Activated B cell treated with CpG ODN at 0.5 μM for 24 hours (primary cell): ENCODE results near the gene TAAR2. TPM values are rescaled to one million over a fixed set of nuclear protein-coding genes. Genes with fewer than 3 reads are reported as not detected.
"Not testable (repeated sequence)": the region's sequence is repeated elsewhere in the genome, so short reads cannot be mapped to it uniquely, and the experiment has no call there.

ENCODE experiments used
- ATAC-seq: fragments of 200-7000 bp; cut with Tn5 transposase; one replicate; pipeline ENCODE4 v1.10.0; 2021; ENCODE audit warnings: low read depth, mild to moderate bottlenecking, moderate library complexity
- CTCF ChIA-PET: fragments of 350-600 bp; sonication (Branson Sonifier 250); formaldehyde crosslinking; loops from one replicate; lab custom pipeline; 2021; ENCODE audit warnings: antibody characterized with exemption; lab: Charles Lee
- POLR2A ChIA-PET: fragments of 350-600 bp; sonication (Branson Sonifier 250); formaldehyde crosslinking; loops from one replicate; lab custom pipeline; 2021; ENCODE audit warnings: antibody characterized with exemption; lab: Charles Lee
- DNase-seq: peaks from one replicate; pipeline ENCODE4 v3.0.0; 2022
- H3K27ac Mint-ChIP-seq: one replicate; pipeline ENCODE4 v1.8.0; 2020; ENCODE audit warnings: mixed read lengths
- H3K27me3 Mint-ChIP-seq: one replicate; pipeline ENCODE4 v1.8.0; 2021; ENCODE audit warnings: mixed read lengths
- H3K36me3 Mint-ChIP-seq: one replicate; pipeline ENCODE4 v1.8.0; 2021; ENCODE audit warnings: low read depth, mixed read lengths
- H3K4me1 Mint-ChIP-seq: one replicate; pipeline ENCODE4 v1.8.0; 2021; ENCODE audit warnings: mixed read lengths
- H3K4me3 Mint-ChIP-seq: one replicate; pipeline ENCODE4 v1.8.0; 2020; ENCODE audit warnings: mild to moderate bottlenecking, mixed read lengths
- H3K9me3 Mint-ChIP-seq: one replicate; pipeline ENCODE4 v1.8.0; 2020; ENCODE audit warnings: mixed read lengths
- intact Hi-C: fragments of 100-400 bp; cut with micrococcal nuclease; formaldehyde crosslinking; loops from one replicate; pipeline ENCODE4 v1.15.1; 2024
- total RNA-seq: library from RNA; stranded (reverse); gene quantifications from 2 replicates; pipeline ENCODE4 v1.2.3, GENCODE V29; 2022
- TF ChIP-seq, protein P1 (sequence below): fragments of 200-600 bp; IDR thresholded peaks from one replicate; pipeline ENCODE4 v1.8.0; 2022; ENCODE audit warnings: antibody characterized with exemption, mild to moderate bottlenecking

TAAR2 gene
- total RNA-seq, 1 donor from 2014 or later = not detected

DNA sequence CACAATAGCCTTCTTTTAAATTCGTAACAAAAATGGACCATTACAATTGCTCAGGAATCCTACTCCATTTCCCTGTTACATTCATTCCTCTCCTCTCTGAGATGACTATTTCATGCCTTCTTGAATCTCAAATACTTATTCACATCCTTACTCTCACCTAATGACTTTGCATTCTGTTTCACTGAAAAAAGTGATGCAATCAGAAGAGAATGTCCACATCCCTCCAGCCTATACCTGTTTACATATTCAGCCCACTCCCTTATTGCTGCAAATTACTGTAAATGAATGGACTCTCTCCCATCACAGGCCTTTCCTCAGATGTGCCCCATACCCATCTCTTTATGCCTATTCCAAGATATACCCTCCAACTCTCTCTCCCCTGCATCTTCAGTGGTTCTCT is 26.4 kb upstream of the TAAR2 start:
- Mint-ChIP-seq H3K27ac (no peak overlapping the region), H3K4me3 (no peak overlapping the region), H3K9me3 (no peaks in the 10 kb centered on the region), H3K4me1 (no peaks in the 10 kb centered on the region), H3K27me3 (no peaks in the 10 kb centered on the region), H3K36me3 (no peaks in the 10 kb centered on the region)
- ATAC-seq = no peak
- intact Hi-C loops = no loop called here
- CTCF ChIA-PET = no interaction called here
- TF ChIP-seq, protein P1, sequence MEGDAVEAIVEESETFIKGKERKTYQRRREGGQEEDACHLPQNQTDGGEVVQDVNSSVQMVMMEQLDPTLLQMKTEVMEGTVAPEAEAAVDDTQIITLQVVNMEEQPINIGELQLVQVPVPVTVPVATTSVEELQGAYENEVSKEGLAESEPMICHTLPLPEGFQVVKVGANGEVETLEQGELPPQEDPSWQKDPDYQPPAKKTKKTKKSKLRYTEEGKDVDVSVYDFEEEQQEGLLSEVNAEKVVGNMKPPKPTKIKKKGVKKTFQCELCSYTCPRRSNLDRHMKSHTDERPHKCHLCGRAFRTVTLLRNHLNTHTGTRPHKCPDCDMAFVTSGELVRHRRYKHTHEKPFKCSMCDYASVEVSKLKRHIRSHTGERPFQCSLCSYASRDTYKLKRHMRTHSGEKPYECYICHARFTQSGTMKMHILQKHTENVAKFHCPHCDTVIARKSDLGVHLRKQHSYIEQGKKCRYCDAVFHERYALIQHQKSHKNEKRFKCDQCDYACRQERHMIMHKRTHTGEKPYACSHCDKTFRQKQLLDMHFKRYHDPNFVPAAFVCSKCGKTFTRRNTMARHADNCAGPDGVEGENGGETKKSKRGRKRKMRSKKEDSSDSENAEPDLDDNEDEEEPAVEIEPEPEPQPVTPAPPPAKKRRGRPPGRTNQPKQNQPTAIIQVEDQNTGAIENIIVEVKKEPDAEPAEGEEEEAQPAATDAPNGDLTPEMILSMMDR = no peak
- DNase-seq = no peak
- POLR2A ChIA-PET = no interaction called here

GRCh38 chr6:132648828-132649227 is 24.8 kb upstream of the TAAR2 start:
- ChIA-PET POLR2A (no interaction called here), CTCF (interaction anchor here (0.5 kb wide), 1 partner anchor 154 kb away, joined by 5 read pairs; no protein-coding TSS in a partner anchor)
- no peaks in the 10 kb centered on the region for H3K27me3 Mint-ChIP-seq
- no peak overlapping the region for H3K27ac Mint-ChIP-seq
- ATAC-seq (no peak), DNase-seq (no peak)
- H3K9me3 Mint-ChIP-seq = no peaks in the 10 kb centered on the region
- no peaks in the 10 kb centered on the region for H3K36me3 Mint-ChIP-seq
- no peak overlapping the region for H3K4me3 Mint-ChIP-seq
- TF ChIP-seq, protein P1 = no peak
- H3K4me1 Mint-ChIP-seq = no peaks in the 10 kb centered on the region
- intact Hi-C loops = no loop called here

DNA sequence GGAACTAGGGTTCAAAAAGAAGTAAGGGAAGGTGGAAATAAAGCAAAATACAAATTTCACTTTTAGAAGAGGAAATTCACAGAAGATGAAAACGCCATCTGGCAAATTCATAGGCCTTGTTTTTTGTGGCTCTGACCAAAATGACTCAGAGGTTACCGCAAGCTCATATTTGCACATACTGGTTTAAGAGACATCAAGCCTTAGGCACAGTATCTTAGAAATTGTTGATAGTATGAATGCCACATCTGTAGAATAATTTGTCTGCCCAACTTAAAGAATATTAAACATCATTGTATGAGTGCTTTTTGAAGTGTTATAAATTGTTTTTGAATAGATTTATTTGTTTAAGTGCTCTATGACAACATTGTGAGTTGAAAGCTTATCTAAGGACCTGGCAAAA is 24.3 kb upstream of the TAAR2 start:
- ChIA-PET POLR2A (interaction anchor here (0.6 kb wide), 1 partner anchor 132 kb away, joined by 5 read pairs; no protein-coding TSS in a partner anchor), CTCF (no interaction called here)
- Mint-ChIP-seq H3K27me3 (no peaks in the 10 kb centered on the region), H3K36me3 (no peaks in the 10 kb centered on the region), H3K4me3 (no peak overlapping the region), H3K9me3 (no peaks in the 10 kb centered on the region), H3K4me1 (peaks cover 4% of the 10 kb centered on the region), H3K27ac (no peak overlapping the region)
- ATAC-seq = no peak
- intact Hi-C loops = no loop called here
- no peak for DNase-seq
- TF ChIP-seq, protein P1 = no peak

DNA sequence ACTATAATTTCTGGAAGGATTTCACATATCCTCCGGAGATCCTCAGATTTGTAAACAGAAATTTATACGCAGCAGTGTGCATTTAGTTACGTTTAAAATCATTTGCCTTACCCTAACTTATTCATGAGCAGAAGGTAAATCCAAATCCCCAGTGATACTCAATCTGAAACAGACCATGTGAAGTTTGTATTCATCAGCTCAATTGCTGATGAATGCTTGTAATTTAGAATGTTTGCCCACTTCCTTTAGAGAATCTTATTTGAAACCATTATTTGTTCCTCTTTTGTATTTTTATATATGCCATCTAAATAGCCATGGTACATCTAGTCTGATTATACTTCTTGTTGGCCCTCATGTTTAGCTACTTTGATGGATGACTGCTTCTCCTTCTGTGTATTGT is 19.5 kb upstream of the TAAR2 start:
- Mint-ChIP-seq H3K27ac (no peak overlapping the region), H3K9me3 (no peaks in the 10 kb centered on the region), H3K27me3 (no peaks in the 10 kb centered on the region), H3K4me1 (peaks cover 7% of the 10 kb centered on the region), H3K4me3 (no peak overlapping the region), H3K36me3 (no peaks in the 10 kb centered on the region)
- CTCF ChIA-PET = no interaction called here
- TF ChIP-seq, protein P1 = no peak
- no peak for ATAC-seq
- no peak for DNase-seq
- POLR2A ChIA-PET = interaction anchor here (1.5 kb wide), 1 partner anchor 171 kb away, joined by 4 read pairs; the partner anchor contains the start of gene RPS12
- intact Hi-C loops = no loop called here

DNA sequence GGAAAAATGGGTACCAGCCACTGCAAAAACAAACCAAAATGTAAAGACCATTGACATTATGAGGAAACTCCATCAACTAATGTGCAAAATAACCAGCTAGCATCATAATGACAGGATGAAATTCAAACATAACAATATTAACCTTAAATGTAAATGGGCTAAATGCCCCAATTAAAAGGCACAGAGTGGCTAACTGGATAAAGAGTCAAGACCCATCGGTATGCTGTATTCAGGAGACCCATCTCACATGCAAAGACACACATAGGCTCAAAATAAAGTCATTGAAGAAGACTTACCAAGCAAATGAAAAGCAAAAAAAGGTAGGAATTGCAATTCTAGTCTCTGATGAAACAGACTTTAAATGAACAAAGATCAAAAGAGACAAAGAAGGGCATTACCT is 13.1 kb upstream of the TAAR2 start:
- intact Hi-C loops, ATAC-seq, POLR2A ChIA-PET, CTCF ChIA-PET, H3K4me1 Mint-ChIP-seq, H3K36me3 Mint-ChIP-seq, DNase-seq, H3K4me3 Mint-ChIP-seq, H3K9me3 Mint-ChIP-seq, H3K27ac Mint-ChIP-seq: not testable (repeated sequence)
- H3K27me3 Mint-ChIP-seq = peaks cover 19% of the 10 kb centered on the region

DNA sequence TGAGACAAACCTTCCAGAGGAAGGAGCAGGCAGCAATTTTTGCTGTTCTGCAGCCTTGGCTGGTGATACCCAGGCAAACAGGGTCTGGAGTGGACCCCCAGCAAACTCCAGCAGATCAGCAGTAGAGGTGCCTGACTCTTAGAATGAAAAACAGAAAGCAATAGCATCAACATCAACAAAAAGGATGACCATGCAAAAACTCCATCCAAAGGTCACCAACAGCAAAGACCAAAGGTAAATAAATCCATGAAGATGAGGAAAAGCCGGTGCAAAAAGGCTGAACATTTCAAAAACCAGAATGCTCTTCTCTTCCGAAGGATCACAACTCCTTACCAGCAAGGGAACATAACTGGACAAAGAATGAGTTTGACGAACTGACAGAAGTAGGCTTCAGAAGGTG is 11.8 kb upstream of the TAAR2 start:
- H3K27me3 Mint-ChIP-seq = peaks cover 21% of the 10 kb centered on the region
- H3K4me3 Mint-ChIP-seq, POLR2A ChIA-PET, H3K36me3 Mint-ChIP-seq, CTCF ChIA-PET, intact Hi-C loops, ATAC-seq, H3K9me3 Mint-ChIP-seq, H3K27ac Mint-ChIP-seq, H3K4me1 Mint-ChIP-seq, DNase-seq: not testable (repeated sequence)

GRCh38 chr6:132635288-132635687 is 11.2 kb upstream of the TAAR2 start:
- ATAC-seq = not testable (repeated sequence)

More at GRCh38 chr6:132635288-132635687, 11.2 kb upstream of the TAAR2 start:
- DNase-seq, H3K36me3 Mint-ChIP-seq, intact Hi-C loops, H3K9me3 Mint-ChIP-seq, H3K4me3 Mint-ChIP-seq, POLR2A ChIA-PET, H3K4me1 Mint-ChIP-seq, CTCF ChIA-PET, H3K27ac Mint-ChIP-seq: not testable (repeated sequence)
- H3K27me3 Mint-ChIP-seq = peaks cover 24% of the 10 kb centered on the region
